Panc1 (cell line): Measurements from ENCODE around the gene EPHB1.

Experiments used
- POLR2AphosphoS5 ChIP-seq: IDR thresholded peaks from 2 replicates; pipeline ENCODE4 v1.6.1; 2012; ENCODE audit warnings: mild to moderate bottlenecking, low read depth, low read length, moderate library complexity
- SIN3A ChIP-seq: IDR thresholded peaks from 2 replicates; pipeline ENCODE4 v1.6.1; 2012; ENCODE audit warnings: low read depth, mild to moderate bottlenecking, low read length, moderate library complexity, borderline replicate concordance; ENCODE audit not compliant: insufficient read depth
- TF ChIP-seq, protein P1 (sequence below): fragments of 450-650 bp; IDR thresholded peaks from 2 replicates; pipeline ENCODE4 v1.5.1; 2017; ENCODE audit warnings: mild to moderate bottlenecking

GRCh38 chr3:135142530-135142929, 347.5 kb downstream of the EPHB1 start:
- TF ChIP-seq, protein P1, sequence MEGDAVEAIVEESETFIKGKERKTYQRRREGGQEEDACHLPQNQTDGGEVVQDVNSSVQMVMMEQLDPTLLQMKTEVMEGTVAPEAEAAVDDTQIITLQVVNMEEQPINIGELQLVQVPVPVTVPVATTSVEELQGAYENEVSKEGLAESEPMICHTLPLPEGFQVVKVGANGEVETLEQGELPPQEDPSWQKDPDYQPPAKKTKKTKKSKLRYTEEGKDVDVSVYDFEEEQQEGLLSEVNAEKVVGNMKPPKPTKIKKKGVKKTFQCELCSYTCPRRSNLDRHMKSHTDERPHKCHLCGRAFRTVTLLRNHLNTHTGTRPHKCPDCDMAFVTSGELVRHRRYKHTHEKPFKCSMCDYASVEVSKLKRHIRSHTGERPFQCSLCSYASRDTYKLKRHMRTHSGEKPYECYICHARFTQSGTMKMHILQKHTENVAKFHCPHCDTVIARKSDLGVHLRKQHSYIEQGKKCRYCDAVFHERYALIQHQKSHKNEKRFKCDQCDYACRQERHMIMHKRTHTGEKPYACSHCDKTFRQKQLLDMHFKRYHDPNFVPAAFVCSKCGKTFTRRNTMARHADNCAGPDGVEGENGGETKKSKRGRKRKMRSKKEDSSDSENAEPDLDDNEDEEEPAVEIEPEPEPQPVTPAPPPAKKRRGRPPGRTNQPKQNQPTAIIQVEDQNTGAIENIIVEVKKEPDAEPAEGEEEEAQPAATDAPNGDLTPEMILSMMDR: no peak
- TF ChIP-seq POLR2AphosphoS5: no peak
- TF ChIP-seq SIN3A: no peak
